PC-9 (cell line): ENCODE results near the gene COL5A3.

Source experiments
- EZH2 ChIP-seq: fragments of 200-600 bp; sonication (generic); IDR thresholded peaks from 2 replicates; pipeline ENCODE4 v1.8.0; 2017; ENCODE audit warnings: antibody characterized with exemption, low read depth
- TF ChIP-seq, protein P1 (sequence below): fragments of 200-600 bp; sonication (generic); conservative IDR thresholded peaks from 2 replicates; pipeline ENCODE4 v1.6.1; 2017; ENCODE audit warnings: mixed run types, antibody characterized with exemption, mild to moderate bottlenecking, moderate library complexity

DNA sequence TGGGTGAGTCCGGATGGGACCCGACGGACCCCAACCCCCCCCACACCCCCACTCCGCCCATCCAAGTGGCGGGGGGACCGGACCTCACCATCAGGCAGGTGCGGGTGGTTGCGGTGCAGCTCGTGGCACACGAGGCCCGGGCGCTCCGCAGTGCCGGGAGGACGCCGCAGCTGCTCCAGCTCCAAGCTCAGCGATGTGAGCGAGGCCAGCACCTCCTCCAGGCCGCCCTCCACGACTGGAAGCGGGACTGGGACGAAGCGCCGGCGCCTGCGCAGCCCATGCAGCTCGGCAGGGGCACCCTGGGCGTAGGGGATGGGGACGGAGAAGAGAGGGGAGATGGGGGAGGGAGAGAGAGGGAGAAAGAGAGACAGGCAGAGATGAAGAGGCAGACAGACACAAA lies 43.9 kb downstream of the COL5A3 start:
- TF ChIP-seq EZH2 = no peak
- TF ChIP-seq, protein P1, sequence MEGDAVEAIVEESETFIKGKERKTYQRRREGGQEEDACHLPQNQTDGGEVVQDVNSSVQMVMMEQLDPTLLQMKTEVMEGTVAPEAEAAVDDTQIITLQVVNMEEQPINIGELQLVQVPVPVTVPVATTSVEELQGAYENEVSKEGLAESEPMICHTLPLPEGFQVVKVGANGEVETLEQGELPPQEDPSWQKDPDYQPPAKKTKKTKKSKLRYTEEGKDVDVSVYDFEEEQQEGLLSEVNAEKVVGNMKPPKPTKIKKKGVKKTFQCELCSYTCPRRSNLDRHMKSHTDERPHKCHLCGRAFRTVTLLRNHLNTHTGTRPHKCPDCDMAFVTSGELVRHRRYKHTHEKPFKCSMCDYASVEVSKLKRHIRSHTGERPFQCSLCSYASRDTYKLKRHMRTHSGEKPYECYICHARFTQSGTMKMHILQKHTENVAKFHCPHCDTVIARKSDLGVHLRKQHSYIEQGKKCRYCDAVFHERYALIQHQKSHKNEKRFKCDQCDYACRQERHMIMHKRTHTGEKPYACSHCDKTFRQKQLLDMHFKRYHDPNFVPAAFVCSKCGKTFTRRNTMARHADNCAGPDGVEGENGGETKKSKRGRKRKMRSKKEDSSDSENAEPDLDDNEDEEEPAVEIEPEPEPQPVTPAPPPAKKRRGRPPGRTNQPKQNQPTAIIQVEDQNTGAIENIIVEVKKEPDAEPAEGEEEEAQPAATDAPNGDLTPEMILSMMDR = no peak
